ENCODE measurements around the gene KRTAP10-3. TPM values are rescaled to one million over a fixed set of nuclear protein-coding genes. Genes with fewer than 3 reads are reported as not detected.

KRTAP10-3 gene
- total RNA-seq, 4 donors from 2014 or later: not detected

DNA sequence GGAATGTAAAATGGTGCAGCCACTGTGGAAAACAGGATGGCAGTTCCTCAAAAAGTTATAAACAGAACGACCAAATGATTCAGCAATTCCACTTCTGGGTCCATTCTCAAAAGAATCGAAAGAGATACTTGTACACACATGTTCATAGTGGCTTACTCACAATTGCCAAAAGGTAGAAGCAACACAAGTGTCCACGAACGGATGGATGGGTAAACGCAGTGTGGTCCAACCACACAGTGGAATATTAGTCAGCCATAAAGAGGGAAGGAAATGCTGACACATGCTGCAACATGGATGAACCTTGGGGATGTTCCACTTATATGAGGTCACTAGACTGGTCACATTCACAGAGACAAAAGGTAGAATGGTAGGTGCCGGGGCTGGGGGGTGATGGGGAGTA, 23.9 kb downstream of the KRTAP10-3 start:
- H3K27me3 ChIP-seq: peaks cover 8 to 15% (median 13%) of the 10 kb centered on the region in 3 donors
- no peak for DNase-seq
- H3K9me3 ChIP-seq: no peaks in the 10 kb centered on the region
- in situ Hi-C loops (cut with MboI; ENCODE audit: low sequenced_read_pairs in 4 of 4) (no loop called here), intact Hi-C loops (cut with DNase I; ENCODE audit: low total_unique reads) (no loop called here)
- H3K27ac ChIP-seq: no peak overlapping the region
- no peak for ATAC-seq
- H3K36me3 ChIP-seq: no peaks in the 10 kb centered on the region
- TF ChIP-seq, protein P1, sequence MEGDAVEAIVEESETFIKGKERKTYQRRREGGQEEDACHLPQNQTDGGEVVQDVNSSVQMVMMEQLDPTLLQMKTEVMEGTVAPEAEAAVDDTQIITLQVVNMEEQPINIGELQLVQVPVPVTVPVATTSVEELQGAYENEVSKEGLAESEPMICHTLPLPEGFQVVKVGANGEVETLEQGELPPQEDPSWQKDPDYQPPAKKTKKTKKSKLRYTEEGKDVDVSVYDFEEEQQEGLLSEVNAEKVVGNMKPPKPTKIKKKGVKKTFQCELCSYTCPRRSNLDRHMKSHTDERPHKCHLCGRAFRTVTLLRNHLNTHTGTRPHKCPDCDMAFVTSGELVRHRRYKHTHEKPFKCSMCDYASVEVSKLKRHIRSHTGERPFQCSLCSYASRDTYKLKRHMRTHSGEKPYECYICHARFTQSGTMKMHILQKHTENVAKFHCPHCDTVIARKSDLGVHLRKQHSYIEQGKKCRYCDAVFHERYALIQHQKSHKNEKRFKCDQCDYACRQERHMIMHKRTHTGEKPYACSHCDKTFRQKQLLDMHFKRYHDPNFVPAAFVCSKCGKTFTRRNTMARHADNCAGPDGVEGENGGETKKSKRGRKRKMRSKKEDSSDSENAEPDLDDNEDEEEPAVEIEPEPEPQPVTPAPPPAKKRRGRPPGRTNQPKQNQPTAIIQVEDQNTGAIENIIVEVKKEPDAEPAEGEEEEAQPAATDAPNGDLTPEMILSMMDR (IDR thresholded peaks at IDR 0.05 in 4 of 5, conservative IDR thresholded peaks at IDR 0.05 in 1 of 5): no peak
- TF ChIP-seq POLR2A (IDR thresholded peaks at IDR 0.05): no peak
- H3K4me1 ChIP-seq: no peaks in the 10 kb centered on the region
- H3K4me3 ChIP-seq: no peak overlapping the region

- Histone ChIP-seq H3K4me1 (no peaks in the 10 kb centered on the region), H3K27me3 (peaks cover 7 to 15% (median 13%) of the 10 kb centered on the region in 3 donors), H3K27ac (no peak overlapping the region), H3K36me3 (no peaks in the 10 kb centered on the region), H3K9me3 (no peaks in the 10 kb centered on the region), H3K4me3 (no peak overlapping the region)
- DNase-seq: no peak
- intact Hi-C loops (cut with DNase I; ENCODE audit: low total_unique reads): no loop called here
- no peak for ATAC-seq
- no peak for TF ChIP-seq POLR2A (IDR thresholded peaks at IDR 0.05)
- TF ChIP-seq, protein P1 (IDR thresholded peaks at IDR 0.05 in 4 of 5, conservative IDR thresholded peaks at IDR 0.05 in 1 of 5): no peak
- in situ Hi-C loops (cut with MboI; ENCODE audit: low sequenced_read_pairs in 4 of 4): no loop called here
Measured at GRCh38 chr21:44533891-44534627, 24.5 kb downstream of the KRTAP10-3 start.

GRCh38 chr21:44533121-44533890, 25.3 kb downstream of the KRTAP10-3 start:
- TF ChIP-seq, protein P1 (IDR thresholded peaks at IDR 0.05 in 4 of 5, conservative IDR thresholded peaks at IDR 0.05 in 1 of 5): no peak
- TF ChIP-seq POLR2A (IDR thresholded peaks at IDR 0.05): no peak
- no peak for ATAC-seq
- DNase-seq: no peak

DNA sequence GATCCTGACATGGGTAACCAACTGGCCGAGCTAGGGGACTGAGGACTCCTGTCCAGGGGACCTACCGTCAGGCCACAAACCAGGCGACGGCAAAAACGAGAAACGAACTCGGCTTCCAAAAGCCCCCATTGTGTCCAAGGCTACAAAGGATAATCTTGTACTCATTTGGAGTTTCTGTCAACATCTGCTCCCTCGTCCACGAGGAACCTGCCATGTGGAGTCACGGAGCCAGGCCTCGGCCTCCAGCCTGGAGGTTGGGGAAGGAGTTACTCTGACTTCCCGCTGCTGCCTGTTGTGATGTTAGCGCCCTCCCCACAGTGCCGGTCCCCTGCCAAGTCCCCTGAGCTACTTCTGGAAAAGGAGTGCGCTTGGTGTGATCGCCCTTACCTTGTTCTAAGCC, 25.9 kb downstream of the KRTAP10-3 start:
- in situ Hi-C loops (cut with MboI; ENCODE audit: low sequenced_read_pairs in 4 of 4): no loop called here
- Histone ChIP-seq H3K36me3 (no peaks in the 10 kb centered on the region), H3K4me1 (no peaks in the 10 kb centered on the region), H3K27ac (no peak overlapping the region), H3K27me3 (peaks cover 4 to 13% (median 12%) of the 10 kb centered on the region in 3 donors), H3K4me3 (no peak overlapping the region), H3K9me3 (no peaks in the 10 kb centered on the region)
- DNase-seq (no peak), ATAC-seq (no peak)
- intact Hi-C loops (cut with DNase I; ENCODE audit: low total_unique reads): no loop called here
- TF ChIP-seq, protein P1 (IDR thresholded peaks at IDR 0.05 in 4 of 5, conservative IDR thresholded peaks at IDR 0.05 in 1 of 5): no peak
- TF ChIP-seq POLR2A (IDR thresholded peaks at IDR 0.05): no peak

More at GRCh38 chr21:44533121-44533890, 25.3 kb downstream of the KRTAP10-3 start:
- Histone ChIP-seq H3K27ac (no peak overlapping the region), H3K4me1 (no peaks in the 10 kb centered on the region), H3K36me3 (no peaks in the 10 kb centered on the region), H3K9me3 (no peaks in the 10 kb centered on the region), H3K27me3 (peaks cover 6 to 13% (median 12%) of the 10 kb centered on the region in 3 donors), H3K4me3 (no peak overlapping the region)
- in situ Hi-C loops (cut with MboI; ENCODE audit: low sequenced_read_pairs in 4 of 4): no loop called here
- intact Hi-C loops (cut with DNase I; ENCODE audit: low total_unique reads): no loop called here

All from gastrocnemius medialis (tissue), 4 donors.